ENCODE measurements around the gene FGF2. TPM values are rescaled to one million over a fixed set of nuclear protein-coding genes. Genes with fewer than 3 reads are reported as not detected.
"Not testable (repeated sequence)": the region's sequence is repeated elsewhere in the genome, so short reads cannot be mapped to it uniquely, and the experiment has no call there.

FGF2 gene
- total RNA-seq, 1 donor from 2014 or later: 25.1 TPM

GRCh38 chr4:122845760-122846159 is 19.1 kb downstream of the FGF2 start:
- Mint-ChIP-seq H3K36me3 (ENCODE audit: low read depth) (no peaks in the 10 kb centered on the region), H3K4me3 (ENCODE audit: unreplicated experiment) (no peak overlapping the region), H3K9me3 (ENCODE audit: low read depth) (no peaks in the 10 kb centered on the region), H3K4me1 (ENCODE audit: low read depth) (peaks cover 40% of the 10 kb centered on the region), H3K27me3 (ENCODE audit: low read depth) (no peaks in the 10 kb centered on the region), H3K27ac (ENCODE audit: unreplicated experiment) (no peak overlapping the region)
- no peak for TF ChIP-seq CTCF (IDR thresholded peaks at IDR 0.05)
- no peak for DNase-seq (ENCODE audit: low spot score)

GRCh38 chr4:122847931-122848330 is 21.3 kb downstream of the FGF2 start:
- H3K4me1 Mint-ChIP-seq (ENCODE audit: low read depth): peaks cover 26% of the 10 kb centered on the region
- no peak for TF ChIP-seq CTCF (IDR thresholded peaks at IDR 0.05)
- no peak overlapping the region for H3K4me3 Mint-ChIP-seq (ENCODE audit: unreplicated experiment)
- no peak overlapping the region for H3K27ac Mint-ChIP-seq (ENCODE audit: unreplicated experiment)
- H3K27me3 Mint-ChIP-seq (ENCODE audit: low read depth): no peaks in the 10 kb centered on the region
- H3K9me3 Mint-ChIP-seq (ENCODE audit: low read depth): no peaks in the 10 kb centered on the region
- H3K36me3 Mint-ChIP-seq (ENCODE audit: low read depth): no peaks in the 10 kb centered on the region
- DNase-seq (ENCODE audit: low spot score): no peak

- not testable (repeated sequence) for H3K27me3 Mint-ChIP-seq (ENCODE audit: low read depth); H3K36me3 Mint-ChIP-seq (ENCODE audit: low read depth); DNase-seq (ENCODE audit: low spot score); H3K4me3 Mint-ChIP-seq (ENCODE audit: unreplicated experiment); H3K9me3 Mint-ChIP-seq (ENCODE audit: low read depth)
- Mint-ChIP-seq H3K27ac (ENCODE audit: unreplicated experiment) (peak overlapping the region; percentile 2), H3K4me1 (ENCODE audit: low read depth) (peaks cover 28% of the 10 kb centered on the region)
Measured at GRCh38 chr4:122849789-122850188, 23.2 kb downstream of the FGF2 start.

GRCh38 chr4:122851568-122851967 is 24.9 kb downstream of the FGF2 start:
- TF ChIP-seq CTCF (IDR thresholded peaks at IDR 0.05): no peak
- Mint-ChIP-seq H3K27ac (ENCODE audit: unreplicated experiment) (no peak overlapping the region), H3K9me3 (ENCODE audit: low read depth) (no peaks in the 10 kb centered on the region), H3K36me3 (ENCODE audit: low read depth) (no peaks in the 10 kb centered on the region), H3K27me3 (ENCODE audit: low read depth) (no peaks in the 10 kb centered on the region), H3K4me1 (ENCODE audit: low read depth) (peaks cover 35% of the 10 kb centered on the region), H3K4me3 (ENCODE audit: unreplicated experiment) (no peak overlapping the region)
- DNase-seq (ENCODE audit: low spot score): no peak

- H3K9me3 Mint-ChIP-seq (ENCODE audit: low read depth): no peaks in the 10 kb centered on the region
- H3K27ac Mint-ChIP-seq (ENCODE audit: unreplicated experiment): peak overlapping the region; percentile 80
- no peak for DNase-seq (ENCODE audit: low spot score)
- H3K27me3 Mint-ChIP-seq (ENCODE audit: low read depth): no peaks in the 10 kb centered on the region
- no peak for TF ChIP-seq CTCF (IDR thresholded peaks at IDR 0.05)
- H3K4me1 Mint-ChIP-seq (ENCODE audit: low read depth): peaks cover 45% of the 10 kb centered on the region
- peak overlapping the region; percentile 35 for H3K4me3 Mint-ChIP-seq (ENCODE audit: unreplicated experiment)
- H3K36me3 Mint-ChIP-seq (ENCODE audit: low read depth): no peaks in the 10 kb centered on the region
Measured at GRCh38 chr4:122854447-122855352, 28.1 kb downstream of the FGF2 start.
